Measurements from ENCODE around the gene SST.

DNA sequence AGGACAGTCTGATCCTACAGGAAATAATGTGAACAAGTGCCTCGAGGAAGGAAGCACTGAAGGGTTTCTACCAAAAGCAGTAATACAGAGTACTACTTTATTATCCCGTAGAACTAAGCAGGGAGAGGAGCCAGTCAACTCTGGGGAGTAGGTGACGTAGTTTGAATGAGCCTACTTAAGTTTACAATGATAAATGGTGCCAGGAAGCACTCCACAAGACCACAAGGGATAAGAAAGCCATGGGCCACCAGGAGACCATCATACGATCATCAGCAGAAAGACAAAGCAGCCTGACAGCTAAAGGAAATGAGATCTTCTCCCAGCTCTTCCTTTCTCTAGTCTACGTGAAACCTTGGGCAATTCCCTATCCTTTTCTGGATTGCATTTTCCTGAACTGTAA lies 27.3 kb downstream of the SST start:
- TF ChIP-seq, protein P1, sequence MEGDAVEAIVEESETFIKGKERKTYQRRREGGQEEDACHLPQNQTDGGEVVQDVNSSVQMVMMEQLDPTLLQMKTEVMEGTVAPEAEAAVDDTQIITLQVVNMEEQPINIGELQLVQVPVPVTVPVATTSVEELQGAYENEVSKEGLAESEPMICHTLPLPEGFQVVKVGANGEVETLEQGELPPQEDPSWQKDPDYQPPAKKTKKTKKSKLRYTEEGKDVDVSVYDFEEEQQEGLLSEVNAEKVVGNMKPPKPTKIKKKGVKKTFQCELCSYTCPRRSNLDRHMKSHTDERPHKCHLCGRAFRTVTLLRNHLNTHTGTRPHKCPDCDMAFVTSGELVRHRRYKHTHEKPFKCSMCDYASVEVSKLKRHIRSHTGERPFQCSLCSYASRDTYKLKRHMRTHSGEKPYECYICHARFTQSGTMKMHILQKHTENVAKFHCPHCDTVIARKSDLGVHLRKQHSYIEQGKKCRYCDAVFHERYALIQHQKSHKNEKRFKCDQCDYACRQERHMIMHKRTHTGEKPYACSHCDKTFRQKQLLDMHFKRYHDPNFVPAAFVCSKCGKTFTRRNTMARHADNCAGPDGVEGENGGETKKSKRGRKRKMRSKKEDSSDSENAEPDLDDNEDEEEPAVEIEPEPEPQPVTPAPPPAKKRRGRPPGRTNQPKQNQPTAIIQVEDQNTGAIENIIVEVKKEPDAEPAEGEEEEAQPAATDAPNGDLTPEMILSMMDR (IDR thresholded peaks at IDR 0.05; ENCODE audit: poor library complexity, severe bottlenecking), result no peak
- no peak for TF ChIP-seq TAF1 (IDR thresholded peaks at IDR 0.05; ENCODE audit: low read depth)
- no peak for TF ChIP-seq EZH2 (IDR thresholded peaks at IDR 0.05; ENCODE audit: borderline replicate concordance, insufficient read depth, low read length, poor library complexity, severe bottlenecking)

Data from neural cell (in vitro differentiated cells).